Loucy (cell line): Measurements from ENCODE around the gene ZNF536.

ENCODE experiments used
- CTCF ChIP-seq: fragments of 200-600 bp; sonication (generic); conservative IDR thresholded peaks from 2 replicates; pipeline ENCODE4 v1.5.1; 2014; ENCODE audit warnings: mild to moderate bottlenecking, antibody characterized with exemption, low read length
- EZH2phosphoT487 ChIP-seq: fragments of 200-600 bp; IDR thresholded peaks from 2 replicates; pipeline ENCODE4 v1.6.1; 2018; ENCODE audit warnings: antibody characterized with exemption, mild to moderate bottlenecking, moderate library complexity, borderline replicate concordance

- TF ChIP-seq EZH2phosphoT487 (no peak), CTCF (no peak)
These were observed 207.2 kb downstream of the ZNF536 start for GRCh38 chr19:30579419-30579818.
